ENCODE results near the gene SUPT6H. TPM values are rescaled to one million over a fixed set of nuclear protein-coding genes. Genes with fewer than 3 reads are reported as not detected.

SUPT6H gene
- 56.6 and 60.1 TPM in 2 replicates for total RNA-seq

GRCh38 chr17:28661635-28662526 is at the start of gene SUPT6H, which contains the start of gene SDF2:
Gene SUPT6H (plus strand): TSS chr17:28662205. CDS start chr17:28673402, 11,197 bp downstream.
Gene SDF2 (minus strand): TSS chr17:28661906. CDS start chr17:28661876, 30 bp downstream.

GRCh38 chr17:28613931-28614381 is 48.0 kb upstream of the SUPT6H start, which contains the start of gene RSKR:
Gene RSKR (minus strand): TSS chr17:28614185. CDS start chr17:28614161, 24 bp downstream.

GRCh38 chr17:28644787-28645575 is 17.0 kb upstream of the SUPT6H start, which contains the start of gene BLTP2:
Gene BLTP2 (minus strand): TSS chr17:28645158. CDS start chr17:28645056, 102 bp downstream.

GRCh38 chr17:28711723-28712031 is 49.7 kb downstream of the SUPT6H start, which contains the start of gene PROCA1:
Gene PROCA1 (minus strand): TSS chr17:28711888. CDS start chr17:28711660, 228 bp downstream.

GRCh38 chr17:28717578-28718332 is 55.8 kb downstream of the SUPT6H start, which contains the start of gene RAB34:
Gene RAB34 (minus strand): TSS chr17:28717868. CDS start chr17:28717266, 602 bp downstream.

GRCh38 chr17:28726226-28726626 is 64.2 kb downstream of the SUPT6H start, which contains the start of gene TLCD1:
Gene TLCD1 (minus strand): TSS chr17:28726233. CDS start chr17:28726097, 136 bp downstream.

GRCh38 chr17:28728364-28729200 is 66.6 kb downstream of the SUPT6H start, which contains the start of gene NEK8:
Gene NEK8 (plus strand): TSS chr17:28728788. CDS start chr17:28728814, 26 bp downstream.

GRCh38 chr17:28743243-28744103 is 81.5 kb downstream of the SUPT6H start, which contains the start of gene TRAF4:
Gene TRAF4 (plus strand): TSS chr17:28744011. CDS start chr17:28744113, 102 bp downstream.

Small RNA genes lying within 50 kb of the gene (small RNA-seq; reads per million reads assigned to genes)
- gene SNORD42A (not detected), gene SNORD42B (0.16 reads per million), gene SNORD4A (not detected), gene SNORD4B (not detected)

Other genes starting within 250 kb of the SUPT6H start
- not detected in 2 replicates for gene SLC13A2, start 188.6 kb upstream of the SUPT6H start, total RNA-seq
- gene FOXN1, start 155.9 kb upstream of the SUPT6H start, total RNA-seq, result not detected in 2 replicates
- 23.1 and 27.1 TPM in 2 replicates for gene UNC119, start 109.6 kb upstream of the SUPT6H start, total RNA-seq
- 56.3 and 63.7 TPM in 2 replicates for gene PIGS, start 90.7 kb upstream of the SUPT6H start, total RNA-seq
- gene ALDOC, start 85.3 kb upstream of the SUPT6H start, total RNA-seq, result 12.4 and 22.5 TPM in 2 replicates
- 20.9 and 31.7 TPM in 2 replicates for gene SPAG5, start 63.2 kb upstream of the SUPT6H start, total RNA-seq
- gene RSKR, start 48.0 kb upstream of the SUPT6H start, total RNA-seq, result 4.2 and 8.7 TPM in 2 replicates
- 184 and 187 TPM in 2 replicates for gene BLTP2, start 17.0 kb upstream of the SUPT6H start, total RNA-seq
- gene SDF2, start 299 bp upstream of the SUPT6H start, total RNA-seq, result 38.6 and 39.8 TPM in 2 replicates
- gene PROCA1, start 49.7 kb downstream of the SUPT6H start, total RNA-seq, result 0.86 and 1.3 TPM in 2 replicates
- gene RAB34, start 55.7 kb downstream of the SUPT6H start, total RNA-seq, result 25.3 and 42.1 TPM in 2 replicates
- 509 and 527 TPM in 2 replicates for gene RPL23A, start 57.8 kb downstream of the SUPT6H start, total RNA-seq
- 1.8 and 2.3 TPM in 2 replicates for gene TLCD1, start 64.0 kb downstream of the SUPT6H start, total RNA-seq
- 1.5 and 2.0 TPM in 2 replicates for gene NEK8, start 66.6 kb downstream of the SUPT6H start, total RNA-seq
- gene TRAF4, start 81.8 kb downstream of the SUPT6H start, total RNA-seq, result 49.8 and 64.0 TPM in 2 replicates
- gene FAM222B, start 180.6 kb downstream of the SUPT6H start, total RNA-seq, result 17.3 and 17.7 TPM in 2 replicates
- 45.0 and 47.4 TPM in 2 replicates for gene ERAL1, start 192.8 kb downstream of the SUPT6H start, total RNA-seq
- gene FLOT2, start 235.5 kb downstream of the SUPT6H start, total RNA-seq, result 92.9 and 102 TPM in 2 replicates
- 4.8 and 5.9 TPM in 2 replicates for gene DHRS13, start 240.9 kb downstream of the SUPT6H start, total RNA-seq